CD14-positive monocyte (primary cell): ENCODE measurements around the gene PAK1IP1. TPM values are rescaled to one million over a fixed set of nuclear protein-coding genes. Genes with fewer than 3 reads are reported as not detected.
"Not testable (repeated sequence)": the region's sequence is repeated elsewhere in the genome, so short reads cannot be mapped to it uniquely, and the experiment has no call there.

Experiments used
- DNase-seq, 3 donors: peaks; one replicate each; pipeline ENCODE4 v3.0.0-alpha.2; 2011 to 2022
- H2AFZ ChIP-seq: 2 replicates; pipeline ENCODE4 v1.6.0; 2012; ENCODE audit warnings: mild to moderate bottlenecking, low read depth, low read length, inconsistent platforms; ENCODE audit not compliant: insufficient read depth, poor library complexity, severe bottlenecking
- H3K27ac ChIP-seq, 2 donors: 1 replicate in 1 of 2; 2 replicates in 1 of 2; pipeline ENCODE4 v1.5.1; 2012 to 2013; ENCODE audit warnings: low read length in 2 of 2, control low read depth in 1 of 2, inconsistent platforms in 1 of 2, low read depth in 1 of 2, mild to moderate bottlenecking in 1 of 2
- H3K27me3 ChIP-seq, 2 donors: one replicate each; pipeline versions ENCODE4 v1.6.0 to v1.6.1; 2011 to 2013; ENCODE audit warnings: low read length in 2 of 2; ENCODE audit not compliant: control insufficient read depth in 2 of 2, insufficient read depth in 2 of 2
- H3K36me3 ChIP-seq, 2 donors: replicated peaks in 1 of 2; 1 replicate in 1 of 2; 2 replicates in 1 of 2; pipeline versions ENCODE4 v1.5.1 to v1.6.1; 2012 to 2013; ENCODE audit warnings: low read length in 2 of 2, control low read depth in 1 of 2, inconsistent platforms in 1 of 2, mild to moderate bottlenecking in 1 of 2; ENCODE audit not compliant: insufficient read depth in 2 of 2, control insufficient read depth in 1 of 2
- H3K4me1 ChIP-seq, 2 donors: 1 replicate in 1 of 2; 2 replicates in 1 of 2; pipeline versions ENCODE4 v1.5.1 to v1.6.1; 2012 to 2013; ENCODE audit warnings: low read length in 2 of 2, control low read depth in 1 of 2, inconsistent platforms in 1 of 2, mild to moderate bottlenecking in 1 of 2, moderate library complexity in 1 of 2; ENCODE audit not compliant: insufficient read depth in 2 of 2, control insufficient read depth in 1 of 2
- H3K4me2 ChIP-seq: replicated peaks from 2 replicates; pipeline ENCODE3; 2012; ENCODE audit warnings: low read length, moderate library complexity, mild to moderate bottlenecking; ENCODE audit not compliant: poor library complexity, severe bottlenecking; ENCODE audit errors: extremely low read depth
- H3K4me3 ChIP-seq, 3 experiments: fragments of 200-600 bp in 1 of 3; sonication (generic) in 1 of 3; replicated peaks in 1 of 3; 1 replicate in 2 of 3; 2 replicates in 1 of 3; pipeline ENCODE4 v1.5.1; 2011 to 2013; ENCODE audit warnings: low read length in 3 of 3, mild to moderate bottlenecking in 3 of 3, control low read depth in 2 of 3, low read depth in 2 of 3, inconsistent platforms in 1 of 3, moderate library complexity in 1 of 3
- H3K79me2 ChIP-seq: 2 replicates; pipeline ENCODE4 v1.6.0; 2012; ENCODE audit warnings: mild to moderate bottlenecking, control low read depth, inconsistent platforms, low read length, moderate library complexity; ENCODE audit not compliant: insufficient read depth
- H3K9ac ChIP-seq: 2 replicates; pipeline ENCODE4 v1.6.0; 2017; ENCODE audit warnings: low read length, mild to moderate bottlenecking; ENCODE audit not compliant: insufficient read depth, poor library complexity, severe bottlenecking
- H3K9me3 ChIP-seq, 2 donors: replicated peaks in 1 of 2; 1 replicate in 1 of 2; 2 replicates in 1 of 2; pipeline versions ENCODE4 v1.5.1 to v1.6.1; 2012 to 2013; ENCODE audit warnings: low read length in 2 of 2, control low read depth in 1 of 2; ENCODE audit not compliant: control insufficient read depth in 1 of 2, insufficient read depth in 1 of 2
- H4K20me1 ChIP-seq: 2 replicates; pipeline ENCODE4 v1.6.0; 2012; ENCODE audit warnings: mild to moderate bottlenecking, low read length, control low read depth, moderate library complexity; ENCODE audit not compliant: insufficient read depth
- H3K27ac Mint-ChIP-seq, 7 donors: one replicate each; pipeline ENCODE4 v1.8.0; 2020; ENCODE audit warnings: mild to moderate bottlenecking in 7 of 7, mixed read lengths in 7 of 7, moderate library complexity in 6 of 7, inconsistent platforms in 2 of 7
- H3K27me3 Mint-ChIP-seq, 3 donors: one replicate each; pipeline ENCODE4 v1.8.0; 2021 to 2022; ENCODE audit warnings: low read depth in 3 of 3, mild to moderate bottlenecking in 3 of 3, mixed read lengths in 3 of 3, moderate library complexity in 3 of 3, inconsistent platforms in 1 of 3
- H3K36me3 Mint-ChIP-seq, 2 donors: one replicate each; pipeline ENCODE4 v1.8.0; 2020; ENCODE audit warnings: mixed read lengths in 2 of 2, inconsistent platforms in 1 of 2, mild to moderate bottlenecking in 1 of 2
- H3K4me1 Mint-ChIP-seq: one replicate; pipeline ENCODE4 v1.8.0; 2020; ENCODE audit warnings: mild to moderate bottlenecking, mixed read lengths
- H3K4me3 Mint-ChIP-seq, 2 donors: one replicate each; pipeline ENCODE4 v1.8.0; 2020; ENCODE audit warnings: mild to moderate bottlenecking in 2 of 2, mixed read lengths in 2 of 2, moderate library complexity in 1 of 2
- H3K9me3 Mint-ChIP-seq, 7 donors: one replicate each; pipeline ENCODE4 v1.8.0; 2020 to 2022; ENCODE audit warnings: mixed read lengths in 7 of 7, mild to moderate bottlenecking in 6 of 7, moderate library complexity in 6 of 7, inconsistent platforms in 2 of 7
- CTCF ChIP-seq: fragments of 200-600 bp; IDR thresholded peaks from one replicate; pipeline ENCODE4 v1.8.0; 2022; ENCODE audit warnings: antibody characterized with exemption, mild to moderate bottlenecking
- WGBS: methylation state at CpG from one replicate; pipeline ENCODE4 v1.1.5; 2013; ENCODE audit warnings: missing lambda C conversion rate; ENCODE audit not compliant: insufficient coverage; 5-methylcytosine and 5-hydroxymethylcytosine counted together
- intact Hi-C, 2 donors: fragments of 100-400 bp; cut with micrococcal nuclease; formaldehyde crosslinking; loops; one replicate each; pipeline versions ENCODE4 v1.15.0 to v1.15.1; 2023
- polyA plus RNA-seq, 3 donors: library from polyadenylated mRNA; depleted of rRNA in 1 of 3; unstranded in 2 of 3; stranded (reverse) in 1 of 3; fragments of 300-500 nt in 2 of 3; fragments of >200 nt in 1 of 3; fragmentation: Illumina TruSeq in 2 of 3; gene quantifications; 1 replicate in 2 of 3; 2 replicates in 1 of 3; pipeline ENCODE4 v1.2.3, GENCODE V29; 2012 to 2021

Gene PAK1IP1
- polyA plus RNA-seq, 3 donors: 6.2 to 13.3 (median 11.7) TPM

DNA sequence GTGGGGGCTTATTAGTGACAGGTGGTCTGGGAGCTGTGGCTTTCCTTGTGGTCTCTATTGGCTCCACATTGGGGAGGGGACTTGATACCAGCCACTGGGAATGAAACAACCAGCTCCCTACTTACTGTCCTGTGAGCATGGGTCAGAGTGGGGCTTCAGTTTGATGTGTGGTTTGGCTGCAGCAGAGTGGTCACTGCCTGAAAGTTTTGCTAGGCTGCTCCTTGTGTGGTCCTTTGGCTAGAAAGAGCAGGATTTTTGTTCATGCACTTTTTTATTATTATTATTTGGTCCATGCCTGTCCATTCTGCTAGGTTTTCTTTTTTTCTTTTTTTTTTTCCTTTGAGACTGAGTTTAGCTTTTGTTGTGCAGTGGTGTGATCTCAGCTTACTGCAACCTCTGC lies 45.3 kb downstream of the PAK1IP1 start:
- Histone ChIP-seq H4K20me1 (no peaks in the 10 kb centered on the region), H3K27me3 (no peaks in the 10 kb centered on the region), H3K27ac (no peak overlapping the region), H3K9ac (no peak overlapping the region), H3K4me2 (no peak overlapping the region), H3K9me3 (peaks cover 0 to 2% of the 10 kb centered on the region in 2 donors), H2AFZ (no peak overlapping the region), H3K4me3 (no peak overlapping the region), H3K79me2 (no peaks in the 10 kb centered on the region), H3K36me3 (no peaks in the 10 kb centered on the region), H3K4me1 (no peaks in the 10 kb centered on the region)
- Mint-ChIP-seq H3K36me3 (peaks cover 0 to 17% of the 10 kb centered on the region in 2 donors), H3K4me3 (no peak overlapping the region), H3K4me1 (no peaks in the 10 kb centered on the region), H3K27ac (no peak overlapping the region), H3K9me3 (peaks cover 0 to 6% (median 4%) of the 10 kb centered on the region in 7 donors), H3K27me3 (peaks cover 0 to 1% (median 0%) of the 10 kb centered on the region in 3 donors)
- no peak for DNase-seq
- intact Hi-C loops: no loop called here
- no peak for TF ChIP-seq CTCF

DNA sequence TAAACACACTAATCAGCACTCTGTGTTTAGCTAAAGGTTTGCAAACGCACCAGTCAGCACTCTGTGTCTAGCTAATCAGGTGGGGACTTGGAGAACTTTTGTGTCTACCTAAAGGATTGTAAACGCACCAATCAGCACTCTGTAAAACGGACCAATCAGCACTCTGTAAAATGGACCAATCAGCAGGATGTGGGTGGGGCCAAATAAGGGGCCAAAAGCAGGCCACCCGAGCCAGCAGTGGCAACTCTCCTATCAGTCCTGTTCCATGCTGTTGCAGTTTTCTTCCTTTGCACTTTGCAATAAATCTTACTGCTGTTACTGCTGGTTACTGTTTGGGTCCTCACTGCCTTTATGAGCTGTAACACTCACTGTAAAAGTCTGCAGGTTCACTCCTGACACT lies 46.9 kb downstream of the PAK1IP1 start:
- H3K27ac ChIP-seq, intact Hi-C loops, H4K20me1 ChIP-seq, H3K27me3 ChIP-seq, H3K79me2 ChIP-seq, H3K9ac ChIP-seq, H3K27me3 Mint-ChIP-seq, H3K4me1 Mint-ChIP-seq, H3K36me3 ChIP-seq, H3K9me3 Mint-ChIP-seq, H3K4me2 ChIP-seq, H2AFZ ChIP-seq, H3K4me3 ChIP-seq, DNase-seq, H3K4me3 Mint-ChIP-seq, H3K4me1 ChIP-seq, H3K9me3 ChIP-seq, H3K27ac Mint-ChIP-seq: not testable (repeated sequence)
- peaks cover 0 to 19% of the 10 kb centered on the region in 2 donors for H3K36me3 Mint-ChIP-seq
- WGBS: 80% methylated on average over 3 of the region's 4 CpGs
